ENCODE measurements around the gene SEMA5B.

GRCh38 chr3:122919291-122919610, 108.3 kb downstream of the SEMA5B start:
- no peak for TF ChIP-seq CTCF (IDR thresholded peaks at IDR 0.05; ENCODE audit: insufficient read depth, low read length, poor library complexity, severe bottlenecking)
- no peak for TF ChIP-seq EZH2phosphoT487 (conservative IDR thresholded peaks at IDR 0.05; ENCODE audit: low read length)
